Sigmoid colon (tissue), 4 donors: ENCODE data around the gene C11orf21.

ENCODE experiments used
- CTCF ChIP-seq, 4 experiments: fragments of 450-650 bp in 3 of 4; fragments of 200-600 bp in 1 of 4; IDR thresholded peaks; one replicate each; pipeline ENCODE4 v1.5.1; 2016 to 2019; ENCODE audit warnings: antibody characterized with exemption in 4 of 4, mild to moderate bottlenecking in 3 of 4, moderate library complexity in 2 of 4
- POLR2A ChIP-seq, 2 donors: fragments of 450-650 bp; IDR thresholded peaks; one replicate each; pipeline ENCODE4 v1.6.1; 2016; ENCODE audit warnings: antibody characterized with exemption in 2 of 2, mild to moderate bottlenecking in 2 of 2, moderate library complexity in 2 of 2
- POLR2AphosphoS5 ChIP-seq, 4 donors: sonication (generic); formaldehyde crosslinking; IDR thresholded peaks; one replicate each; pipeline ENCODE4 v1.6.1; 2017; ENCODE audit warnings: antibody characterized with exemption in 4 of 4

GRCh38 chr11:2277933-2278523 lies 23.7 kb downstream of the C11orf21 start:
- no peak for TF ChIP-seq CTCF (IDR thresholded peaks at IDR 0.05)
- no peak for TF ChIP-seq POLR2AphosphoS5 (IDR thresholded peaks at IDR 0.05)
- no peak for TF ChIP-seq POLR2A (IDR thresholded peaks at IDR 0.05)
